H1 (cell line): ENCODE measurements around the gene SGMS1. TPM values are rescaled to one million over a fixed set of nuclear protein-coding genes. Genes with fewer than 3 reads are reported as not detected.
"Not testable (repeated sequence)": the region's sequence is repeated elsewhere in the genome, so short reads cannot be mapped to it uniquely, and the experiment has no call there.

Experiments used
- CTCF ChIA-PET: fragments of 300-600 bp; sonication (Branson Sonifier 250); formaldehyde crosslinking; loops from one replicate; lab custom pipeline; 2021; ENCODE audit not compliant: partially characterized antibody; lab: Charles Lee
- POLR2A ChIA-PET: fragments of 300-600 bp; sonication (Branson Sonifier 250); formaldehyde crosslinking; loops from one replicate; lab custom pipeline; 2021; ENCODE audit warnings: inconsistent platforms; ENCODE audit not compliant: partially characterized antibody; lab: Charles Lee
- DNase-seq, 2 experiments: peaks; one replicate each; pipeline versions ENCODE4 v3.0.0 to v3.0.0-alpha.2; 2010 to 2022; ENCODE audit warnings: low spot score in 2 of 2, low read depth in 1 of 2, mixed read lengths in 1 of 2
- FAIRE-seq: peaks from 2 replicates; lab custom pipeline; 2011; peaks lifted over from hg19 to GRCh38; lab: Jason Lieb, UNC
- H2AFZ ChIP-seq: 2 replicates; pipeline ENCODE4 v1.8.1; 2012; ENCODE audit warnings: low read length, inconsistent platforms
- H2AK5ac ChIP-seq: 2 replicates; pipeline ENCODE4 v1.6.1; 2013; ENCODE audit warnings: low read depth, low read length
- H2BK120ac ChIP-seq: replicated peaks from 2 replicates; pipeline ENCODE3; 2013; ENCODE audit warnings: low read depth, low read length, inconsistent platforms
- H2BK12ac ChIP-seq: 2 replicates; pipeline ENCODE4 v1.6.1; 2013; ENCODE audit warnings: low read depth, low read length
- H2BK15ac ChIP-seq: 2 replicates; pipeline ENCODE4 v1.6.1; 2013; ENCODE audit warnings: low read length
- H2BK20ac ChIP-seq: 2 replicates; pipeline ENCODE4 v1.6.1; 2013; ENCODE audit warnings: low read length
- H2BK5ac ChIP-seq: 2 replicates; pipeline ENCODE4 v1.6.1; 2013; ENCODE audit warnings: low read depth, low read length
- H3K14ac ChIP-seq: 2 replicates; pipeline ENCODE4 v1.6.1; 2013; ENCODE audit warnings: inconsistent platforms; ENCODE audit not compliant: insufficient read length
- H3K18ac ChIP-seq: 2 replicates; pipeline ENCODE4 v1.6.1; 2013; ENCODE audit warnings: low read length; ENCODE audit errors: extremely low read depth
- H3K23ac ChIP-seq: 2 replicates; pipeline ENCODE4 v1.6.1; 2013; ENCODE audit warnings: inconsistent platforms; ENCODE audit not compliant: insufficient read length
- H3K23me2 ChIP-seq: 2 replicates; pipeline ENCODE4 v1.6.1; 2013; ENCODE audit warnings: low read depth, low read length
- H3K27ac ChIP-seq: 2 replicates; pipeline ENCODE4 v1.6.1; 2011; ENCODE audit warnings: low read depth, low read length, inconsistent platforms
- H3K27me3 ChIP-seq, 4 experiments: replicated peaks in 1 of 4; 1 replicate in 1 of 4; 2 replicates in 3 of 4; pipeline versions ENCODE4 v1.6.1 to v1.8.1; 2011 to 2013; ENCODE audit warnings: low read length in 3 of 4, mild to moderate bottlenecking in 3 of 4, inconsistent platforms in 2 of 4, mixed read lengths in 2 of 4, moderate library complexity in 1 of 4; ENCODE audit not compliant: control insufficient read depth in 3 of 4, insufficient read depth in 3 of 4; ENCODE audit errors: extremely low read depth in 1 of 4
- H3K36me3 ChIP-seq, 4 experiments: 2 replicates each; pipeline versions ENCODE4 v1.6.1 to v1.8.1; 2011 to 2013; ENCODE audit warnings: mild to moderate bottlenecking in 4 of 4, low read length in 3 of 4, moderate library complexity in 2 of 4, control low read depth in 1 of 4, inconsistent platforms in 1 of 4; ENCODE audit not compliant: insufficient read depth in 4 of 4, control insufficient read depth in 2 of 4
- H3K4ac ChIP-seq: replicated peaks from 2 replicates; pipeline ENCODE3; 2013; ENCODE audit warnings: low read length, low read depth, mixed read lengths, inconsistent platforms; ENCODE audit not compliant: insufficient read length
- H3K4me1 ChIP-seq, 4 experiments: replicated peaks in 1 of 4; 1 replicate in 1 of 4; 2 replicates in 3 of 4; pipeline versions ENCODE4 v1.6.1 to v1.8.1; 2011 to 2013; ENCODE audit warnings: low read length in 3 of 4, inconsistent platforms in 2 of 4, mixed read lengths in 1 of 4; ENCODE audit not compliant: insufficient read depth in 4 of 4, control insufficient read depth in 3 of 4
- H3K4me2 ChIP-seq, 2 experiments: 2 replicates each; pipeline versions ENCODE4 v1.6.1 to v1.8.1; 2011 to 2013; ENCODE audit warnings: low read depth in 2 of 2, low read length in 2 of 2, control low read depth in 1 of 2, inconsistent platforms in 1 of 2, mild to moderate bottlenecking in 1 of 2; ENCODE audit not compliant: insufficient read depth in 1 of 2
- H3K4me3 ChIP-seq, 4 experiments: fragments of 200-600, 300-600 bp in 1 of 4; sonication (generic), shearing (Covaris generic), sonication (Bioruptor Twin) in 1 of 4; 2 replicates each; pipeline versions ENCODE4 v1.5.1 to v1.8.1; 2011 to 2016; ENCODE audit warnings: low read length in 4 of 4, low read depth in 3 of 4, control low read depth in 2 of 4, inconsistent platforms in 2 of 4, mild to moderate bottlenecking in 2 of 4, mixed read lengths in 1 of 4, moderate library complexity in 1 of 4; ENCODE audit not compliant: insufficient read depth in 2 of 4; ENCODE audit errors: extremely low read depth in 1 of 4
- H3K56ac ChIP-seq: replicated peaks from 2 replicates; pipeline ENCODE3; 2013; ENCODE audit warnings: low read depth, mild to moderate bottlenecking, mixed read lengths, low read length, inconsistent platforms; ENCODE audit not compliant: insufficient read length
- H3K79me1 ChIP-seq: 2 replicates; pipeline ENCODE4 v1.6.1; 2013; ENCODE audit warnings: low read depth, low read length, control low read depth
- H3K79me2 ChIP-seq, 2 experiments: 2 replicates each; pipeline versions ENCODE4 v1.6.1 to v1.8.1; 2012 to 2013; ENCODE audit warnings: low read length in 2 of 2, mild to moderate bottlenecking in 2 of 2, inconsistent platforms in 1 of 2; ENCODE audit not compliant: insufficient read depth in 2 of 2, control insufficient read depth in 1 of 2
- H3K9ac ChIP-seq, 4 experiments: replicated peaks in 1 of 4; 1 replicate in 1 of 4; 2 replicates in 3 of 4; pipeline versions ENCODE4 v1.6.1 to v1.8.1; 2011 to 2013; ENCODE audit warnings: low read depth in 3 of 4, low read length in 3 of 4, control low read depth in 2 of 4, mild to moderate bottlenecking in 2 of 4, moderate library complexity in 2 of 4, inconsistent platforms in 1 of 4; ENCODE audit errors: extremely low read depth in 1 of 4
- H3K9me3 ChIP-seq, 2 experiments: 2 replicates each; pipeline versions ENCODE4 v1.6.1 to v1.8.1; 2012 to 2013; ENCODE audit warnings: mild to moderate bottlenecking in 2 of 2, moderate library complexity in 2 of 2, control low read depth in 1 of 2, inconsistent platforms in 1 of 2, low read depth in 1 of 2, low read length in 1 of 2, mixed read lengths in 1 of 2; ENCODE audit not compliant: insufficient read depth in 2 of 2
- H4K20me1 ChIP-seq, 2 experiments: replicated peaks in 1 of 2; 2 replicates each; pipeline versions ENCODE3 to v1.8.1; 2011 to 2013; ENCODE audit warnings: inconsistent platforms in 2 of 2, low read length in 2 of 2, mild to moderate bottlenecking in 1 of 2; ENCODE audit not compliant: insufficient read depth in 2 of 2, control insufficient read depth in 1 of 2
- H4K5ac ChIP-seq: 2 replicates; pipeline ENCODE4 v1.6.1; 2013; ENCODE audit warnings: low read length, low read depth, mixed read lengths, inconsistent platforms; ENCODE audit not compliant: insufficient read length
- H4K8ac ChIP-seq: 2 replicates; pipeline ENCODE4 v1.8.0; 2013; ENCODE audit warnings: mild to moderate bottlenecking, moderate library complexity, low read length, inconsistent platforms; ENCODE audit not compliant: insufficient read depth; ENCODE audit errors: extremely low read depth
- H4K91ac ChIP-seq: replicated peaks from 2 replicates; pipeline ENCODE3; 2013; ENCODE audit warnings: low read length, mixed read lengths, inconsistent platforms; ENCODE audit not compliant: insufficient read length
- KDM1A ChIP-seq: fragments of 200-600, 300-600 bp; sonication (generic); IDR thresholded peaks from 2 replicates; pipeline ENCODE4 v1.7.1; 2016; ENCODE audit warnings: mild to moderate bottlenecking, low read length, borderline replicate concordance
- WGBS, 2 experiments: shearing (Covaris generic) in 1 of 2; methylation state at CpG; one replicate each; pipeline versions ENCODE4 v1.1.6 to v1.1.7; 2013 to 2015; ENCODE audit warnings: low lambda C conversion rate in 2 of 2, mixed read lengths in 2 of 2, inconsistent platforms in 1 of 2, low coverage in 1 of 2, missing lambda C conversion rate in 1 of 2; ENCODE audit not compliant: insufficient replicate concordance in 2 of 2, insufficient coverage in 1 of 2, insufficient read length in 1 of 2; ENCODE audit errors: extremely low coverage in 1 of 2, missing lambda C conversion rate in 1 of 2; 5-methylcytosine and 5-hydroxymethylcytosine counted together
- polyA plus RNA-seq, 7 experiments: library from polyadenylated mRNA; depleted of rRNA in 3 of 7; stranded (reverse) in 5 of 7; unstranded in 2 of 7; fragments of >200 nt in 5 of 7; fragments of 200-250 nt in 2 of 7; gene quantifications; 1 replicate in 5 of 7; 2 replicates in 1 of 7; 4 replicates in 1 of 7; pipeline versions ENCODE4 v1.2.1 to v1.2.3, GENCODE V29; 2011 to 2013; ENCODE audit warnings: missing spikeins in 2 of 7, mixed read lengths in 2 of 7
- total RNA-seq: library from RNA; stranded (reverse); fragmentation: NEBNext Ultra II Directional; extraction: Animal tissue kit (Norgen Biotek cat#: 25700); gene quantifications from 2 replicates; pipeline ENCODE4 v1.2.1, GENCODE V29; 2021

Gene SGMS1
- total and polyA plus RNA-seq, 2 of the 8 experiments (the other 6 are each of a cell fraction or from before 2014, with no cell fraction given): 6.0 to 15.6 TPM

DNA sequence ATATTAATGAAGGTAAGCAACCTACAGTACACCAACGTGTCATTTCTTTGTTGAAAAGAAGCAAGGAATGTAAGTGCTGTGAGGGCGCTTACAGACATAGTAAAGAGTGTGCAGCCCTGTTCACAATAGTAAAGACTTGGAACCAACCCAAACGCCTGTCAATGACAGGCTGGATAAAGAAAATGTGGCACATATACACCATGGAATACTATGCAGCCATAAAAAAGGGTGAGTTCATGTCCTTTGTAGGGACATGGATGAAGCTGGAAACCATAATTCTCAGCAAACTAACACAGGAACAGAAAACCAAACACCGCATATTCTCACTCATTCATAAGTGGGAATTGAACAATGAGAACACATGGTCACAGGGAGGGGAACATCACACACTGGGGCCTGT lies 55.0 kb downstream of the SGMS1 start:
- H3K56ac ChIP-seq, H3K9ac ChIP-seq, H2BK120ac ChIP-seq, H3K27ac ChIP-seq, H2AFZ ChIP-seq, H2BK15ac ChIP-seq, H3K9me3 ChIP-seq, H2BK20ac ChIP-seq, FAIRE-seq, H2AK5ac ChIP-seq, H3K27me3 ChIP-seq, H3K23me2 ChIP-seq, H3K14ac ChIP-seq, H3K23ac ChIP-seq, H3K18ac ChIP-seq, DNase-seq, H3K36me3 ChIP-seq, H2BK12ac ChIP-seq, H4K5ac ChIP-seq, H3K4me3 ChIP-seq, H4K91ac ChIP-seq, H3K4me2 ChIP-seq, H4K20me1 ChIP-seq, H4K8ac ChIP-seq, H3K4ac ChIP-seq, H2BK5ac ChIP-seq, POLR2A ChIA-PET: not testable (repeated sequence)
- WGBS, 2 experiments: 93% methylated on average over 4 of the region's 4 CpGs; no CpG with 5 or more reads in 1 of the 2 experiments
- H3K4me1 ChIP-seq: peaks cover 6 to 23% (median 20%) of the 10 kb centered on the region in 4 experiments
- peaks cover 10% of the 10 kb centered on the region; the same call in 1 of the 2 replicates for H3K79me1 ChIP-seq
- TF ChIP-seq KDM1A: peak; percentile 34; the same call in 1 of the 2 replicates
- CTCF ChIA-PET: interaction anchor here (1.9 kb wide), 1 partner anchor 45 kb away, joined by 5 read pairs; no protein-coding TSS in a partner anchor
- peaks cover 0 to 62% of the 10 kb centered on the region in 2 experiments; a peak in 2 of 4 replicates for H3K79me2 ChIP-seq
